GM19397 (cell line): ENCODE results near the gene OTUB2.

Experiments
- ATAC-seq: cut with Tn5 transposase; IDR thresholded peaks from one replicate; pipeline ENCODE4 v1.9.1; 2021; ENCODE audit warnings: mild to moderate bottlenecking, moderate library complexity; ENCODE audit not compliant: unreplicated experiment

OTUB2 gene

GRCh38 chr14:94038921-94039629 is 12.9 kb downstream of the OTUB2 start:
- no peak for ATAC-seq

GRCh38 chr14:94040247-94040646 is 14.1 kb downstream of the OTUB2 start:
- ATAC-seq, result no peak

- ATAC-seq, result no peak
Observed at GRCh38 chr14:94040796-94041195, 14.7 kb downstream of the OTUB2 start.

GRCh38 chr14:94041551-94042346 is 15.6 kb downstream of the OTUB2 start:
- no peak for ATAC-seq

- ATAC-seq, result no peak
Observed at GRCh38 chr14:94042433-94043091, 16.4 kb downstream of the OTUB2 start.

- ATAC-seq, result no peak
Observed at GRCh38 chr14:94043111-94043755, 17.1 kb downstream of the OTUB2 start.

GRCh38 chr14:94043756-94044475 is 17.8 kb downstream of the OTUB2 start:
- ATAC-seq, result no peak

- ATAC-seq, result no peak
Observed at GRCh38 chr14:94044476-94045091, 18.4 kb downstream of the OTUB2 start.

- no peak for ATAC-seq
Observed at GRCh38 chr14:94045101-94045500, 19.0 kb downstream of the OTUB2 start.

GRCh38 chr14:94045563-94046345 is 19.6 kb downstream of the OTUB2 start:
- ATAC-seq, result no peak

GRCh38 chr14:94046696-94047250 is 20.6 kb downstream of the OTUB2 start:
- no peak for ATAC-seq

- ATAC-seq, result no peak
Observed at GRCh38 chr14:94047581-94047980, 21.4 kb downstream of the OTUB2 start.

- no peak for ATAC-seq
Observed at GRCh38 chr14:94048691-94049624, 22.8 kb downstream of the OTUB2 start.

- no peak for ATAC-seq
Observed at GRCh38 chr14:94049625-94050023, 23.5 kb downstream of the OTUB2 start.

- ATAC-seq, result no peak
Observed at GRCh38 chr14:94050231-94050880, 24.2 kb downstream of the OTUB2 start.

GRCh38 chr14:94051115-94051514 is 25.0 kb downstream of the OTUB2 start:
- ATAC-seq, result no peak

- ATAC-seq, result no peak
Observed at GRCh38 chr14:94051779-94052178, 25.6 kb downstream of the OTUB2 start.

- no peak for ATAC-seq
Observed at GRCh38 chr14:94052199-94052598, 26.1 kb downstream of the OTUB2 start.
